Endometrium (tissue), 2 donors: ENCODE data around the gene IL12B.
"Not testable (repeated sequence)": the region's sequence is repeated elsewhere in the genome, so short reads cannot be mapped to it uniquely, and the experiment has no call there.

Experiments
- FAIRE-seq: peaks from 2 replicates; lab custom pipeline; 2012; peaks lifted over from hg19 to GRCh38; lab: Jason Lieb, UNC
- donor health status: control.
- donor health status: control.

IL12B gene

DNA sequence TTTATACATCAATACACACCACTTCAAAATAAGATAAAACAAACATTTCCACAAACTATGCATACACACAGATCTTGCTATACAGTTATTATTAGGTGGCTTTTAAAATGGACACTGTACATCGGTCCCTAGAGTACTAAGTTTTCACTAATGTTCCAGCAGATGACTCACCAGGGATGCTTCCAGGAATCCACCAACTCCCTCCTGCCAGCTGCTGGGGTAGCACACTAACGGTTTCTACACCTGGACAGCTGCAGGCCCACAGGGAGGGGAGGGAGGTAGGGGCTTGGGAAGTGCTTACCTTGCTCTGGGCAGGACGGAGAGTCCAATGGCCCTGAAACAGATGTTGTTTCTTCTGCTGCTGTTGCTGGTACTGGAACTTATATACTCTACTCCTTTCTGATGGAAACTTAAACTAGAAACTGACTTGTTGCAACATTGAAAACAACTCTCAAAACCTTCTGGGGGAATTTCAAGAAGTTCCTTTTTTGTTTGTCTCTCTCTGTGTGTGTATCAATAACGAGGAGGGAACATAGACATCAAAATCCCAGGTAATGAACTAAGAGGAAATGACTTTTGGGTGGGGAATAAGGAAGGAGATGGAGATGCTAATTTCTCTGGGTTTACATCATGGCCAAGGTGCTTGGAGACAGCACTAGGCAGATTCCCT lies at the start of gene IL12B:
Gene IL12B (minus strand): TSS at position 357 of the 670 bp plus-strand sequence. CDS start 3,705 bp downstream, outside the sequence.
- FAIRE-seq = no peak

DNA sequence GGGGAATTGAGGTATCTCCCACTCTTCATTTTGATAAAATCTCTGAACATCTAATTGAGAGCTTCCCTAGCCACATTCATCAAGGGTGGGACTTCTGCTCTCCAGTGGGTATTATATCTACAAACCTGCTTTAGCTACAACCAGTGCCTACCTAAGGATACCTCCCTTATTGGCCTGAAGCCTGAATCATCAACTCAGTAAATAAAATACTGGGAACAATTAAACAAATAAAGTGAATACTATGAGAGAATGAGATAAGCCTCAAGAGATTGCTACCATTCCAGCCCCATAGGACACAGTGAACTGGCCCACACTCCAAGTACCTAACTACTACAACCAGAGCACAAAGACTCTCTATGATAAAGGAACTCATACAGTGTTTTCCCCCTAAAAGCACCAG lies 47.4 kb upstream of the IL12B start:
- no peak for FAIRE-seq

DNA sequence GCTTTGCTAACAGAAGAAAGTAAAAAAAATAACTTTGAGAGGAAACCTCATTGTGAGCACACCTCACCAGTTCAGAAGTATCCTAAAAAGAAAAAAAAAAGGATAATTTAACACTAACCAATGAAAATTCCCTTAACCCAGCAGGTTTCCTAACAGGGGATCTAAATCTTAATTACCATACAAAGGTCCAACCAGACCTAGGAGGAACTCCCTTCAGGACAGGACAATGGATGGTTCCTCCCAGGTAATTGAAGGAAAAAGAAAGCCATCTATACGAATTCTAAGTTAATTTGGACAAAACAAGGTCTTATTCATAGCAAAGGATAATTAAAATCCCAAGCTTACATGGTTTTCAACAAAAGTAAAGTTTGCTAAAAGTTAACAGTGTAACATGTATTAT lies 37.6 kb upstream of the IL12B start:
- FAIRE-seq = not testable (repeated sequence)

DNA sequence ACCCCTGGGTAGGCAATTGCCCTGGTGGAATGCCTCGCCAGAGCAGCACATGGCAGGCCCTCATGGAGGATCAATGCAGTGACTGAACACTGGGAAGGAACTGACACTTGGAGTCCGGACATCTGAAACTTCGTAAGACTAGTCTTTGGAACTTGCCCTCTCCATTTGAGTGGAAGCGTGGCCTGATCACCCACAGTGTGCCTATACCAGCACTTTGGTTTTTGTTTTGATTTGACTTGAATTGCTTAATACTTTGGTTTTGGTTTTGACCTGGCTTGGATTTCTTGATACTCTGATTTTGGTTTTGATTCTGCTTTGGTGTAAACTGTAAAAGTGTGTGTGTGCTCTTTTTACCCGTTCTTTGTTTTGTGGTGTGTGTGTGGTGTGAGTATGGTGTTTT lies 36.5 kb upstream of the IL12B start:
- not testable (repeated sequence) for FAIRE-seq

DNA sequence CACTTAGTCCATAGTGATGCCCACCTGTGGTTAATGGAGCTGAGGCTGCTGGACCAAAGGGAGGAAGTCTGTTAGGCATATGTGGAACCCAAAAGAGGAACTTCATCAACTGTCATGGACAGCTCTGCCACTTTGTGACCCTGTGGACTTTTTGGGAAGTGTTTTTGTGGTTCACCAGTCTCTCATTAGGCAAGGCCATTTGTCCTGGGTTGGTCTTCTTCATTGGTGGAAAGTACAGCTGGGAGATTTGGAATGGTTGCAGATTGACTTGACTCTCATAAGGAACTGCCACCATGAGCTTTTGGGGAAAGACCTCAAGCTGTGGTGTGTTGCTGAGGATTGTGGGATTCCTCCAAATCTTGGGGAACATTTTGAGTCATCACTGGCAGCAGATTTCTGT lies 31.9 kb upstream of the IL12B start:
- no peak for FAIRE-seq

DNA sequence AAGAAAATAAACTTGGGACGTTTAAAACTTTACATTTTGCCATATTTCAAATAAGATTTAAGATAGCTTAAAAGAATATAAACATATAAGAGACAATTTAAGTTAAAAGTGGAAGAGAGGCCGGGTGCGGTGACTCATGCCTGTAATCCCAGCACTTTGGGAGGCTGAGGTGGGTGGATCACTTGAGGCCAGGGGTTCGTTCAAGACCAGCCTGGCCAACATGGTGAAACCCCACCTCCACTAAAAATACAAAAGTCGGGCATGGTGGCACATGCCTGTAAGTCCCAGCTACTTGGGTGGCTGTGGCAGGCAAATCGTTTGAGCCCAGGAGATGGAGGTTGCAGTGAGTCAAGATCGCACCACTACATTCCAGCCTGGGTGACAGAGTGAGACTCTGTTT lies 29.6 kb upstream of the IL12B start:
- FAIRE-seq = not testable (repeated sequence)

DNA sequence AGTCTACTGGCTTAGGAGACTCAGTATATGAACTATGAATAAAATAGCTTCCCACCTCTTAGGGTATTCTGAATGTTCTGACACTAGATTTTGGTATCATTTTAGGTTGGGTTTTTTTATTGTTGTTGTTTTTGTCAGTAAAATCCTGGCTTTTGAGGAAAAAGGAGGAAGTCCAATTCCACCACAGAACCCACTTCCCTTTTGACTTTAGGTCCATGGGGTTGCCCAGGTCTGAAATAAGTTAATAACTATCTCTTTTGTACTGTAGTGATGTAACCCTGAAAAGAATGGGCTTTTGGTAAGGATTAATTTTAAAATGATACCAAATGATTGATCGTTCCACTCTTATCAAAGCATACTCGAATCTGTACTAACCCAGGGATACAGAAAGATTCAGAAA lies 29.1 kb upstream of the IL12B start:
- no peak for FAIRE-seq

DNA sequence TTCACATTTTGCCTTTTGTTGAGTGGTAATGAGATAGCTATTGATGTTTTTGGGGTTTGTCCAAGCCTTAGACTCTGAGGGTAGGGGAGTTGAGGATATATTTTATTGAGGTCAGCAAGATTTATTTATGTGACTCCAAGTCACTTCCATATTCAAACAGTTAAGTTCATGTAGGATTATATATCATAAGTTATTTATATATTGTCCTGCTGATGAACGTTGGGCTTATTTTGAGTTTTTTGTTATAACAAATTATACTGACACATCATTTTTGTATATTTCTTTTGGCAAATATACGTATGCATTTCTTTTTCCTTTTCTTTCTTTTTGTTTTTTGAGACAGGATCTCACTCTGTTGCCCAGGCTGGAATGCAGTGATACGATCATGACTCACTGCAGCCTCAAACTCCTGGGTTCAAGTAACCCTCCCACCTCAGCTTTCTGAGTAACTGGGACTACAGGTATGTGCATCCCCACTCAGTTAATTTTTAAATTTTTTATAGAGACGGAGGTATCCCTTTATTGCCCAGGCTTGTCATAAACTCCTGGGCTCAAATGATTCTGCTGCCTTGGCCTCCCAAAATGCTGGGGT lies 23.5 kb upstream of the IL12B start:
- no peak for FAIRE-seq

DNA sequence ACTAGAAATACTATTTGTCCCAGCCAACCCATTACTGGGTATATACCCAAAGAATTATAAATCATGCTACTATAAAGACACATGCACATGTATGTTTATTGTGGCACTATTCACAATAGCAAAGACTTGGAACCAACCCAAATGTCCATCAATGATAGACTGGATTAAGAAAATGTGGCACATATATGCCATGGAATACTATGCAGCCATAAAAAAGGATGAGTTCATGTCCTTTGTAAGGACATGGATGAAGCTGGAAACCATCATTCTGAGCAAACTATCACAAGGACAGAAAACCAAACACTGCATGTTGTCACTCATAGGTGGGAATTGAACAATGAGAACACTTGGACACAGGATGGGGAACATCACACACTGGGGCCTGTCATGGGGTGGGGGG lies 20.4 kb upstream of the IL12B start:
- FAIRE-seq = not testable (repeated sequence)

DNA sequence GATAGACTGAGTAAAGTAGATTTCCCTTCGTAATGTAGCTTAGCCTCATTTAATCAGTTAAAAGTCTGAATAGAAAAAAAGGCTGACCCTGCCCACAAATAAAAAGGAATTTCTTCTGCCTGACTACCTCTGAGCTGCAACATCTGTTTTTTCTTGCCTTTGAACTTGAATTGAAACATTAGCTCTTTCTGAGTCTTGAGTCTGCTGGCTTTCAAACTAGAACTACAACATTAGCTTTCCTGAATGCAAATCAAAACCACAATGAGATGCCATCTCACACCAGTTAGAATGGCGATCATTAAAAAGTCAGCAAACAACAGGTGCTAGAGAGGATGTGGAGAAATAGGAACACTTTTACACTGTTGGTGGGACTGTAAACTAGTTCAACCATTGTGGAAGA lies 19.9 kb upstream of the IL12B start:
- not testable (repeated sequence) for FAIRE-seq

DNA sequence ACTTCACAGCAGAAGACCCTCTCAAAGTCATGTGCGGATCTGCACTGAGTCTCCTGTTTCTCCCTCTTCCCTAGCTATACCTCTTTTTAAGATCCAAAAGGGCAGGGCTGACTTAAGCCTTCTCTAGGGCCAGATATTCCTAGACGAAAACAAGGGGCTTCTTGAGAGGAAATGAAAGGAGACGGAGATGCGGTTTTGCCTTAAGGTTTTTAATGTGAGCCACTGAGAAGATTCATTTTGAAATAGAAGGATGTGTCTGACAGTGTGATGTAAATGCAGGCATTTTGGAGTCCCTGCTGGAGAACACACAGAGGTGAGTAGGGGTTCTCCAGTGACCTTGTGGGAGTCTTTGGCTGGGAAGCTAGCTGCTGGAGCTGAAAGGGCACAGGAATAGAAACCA lies 15.6 kb upstream of the IL12B start:
- no peak for FAIRE-seq

DNA sequence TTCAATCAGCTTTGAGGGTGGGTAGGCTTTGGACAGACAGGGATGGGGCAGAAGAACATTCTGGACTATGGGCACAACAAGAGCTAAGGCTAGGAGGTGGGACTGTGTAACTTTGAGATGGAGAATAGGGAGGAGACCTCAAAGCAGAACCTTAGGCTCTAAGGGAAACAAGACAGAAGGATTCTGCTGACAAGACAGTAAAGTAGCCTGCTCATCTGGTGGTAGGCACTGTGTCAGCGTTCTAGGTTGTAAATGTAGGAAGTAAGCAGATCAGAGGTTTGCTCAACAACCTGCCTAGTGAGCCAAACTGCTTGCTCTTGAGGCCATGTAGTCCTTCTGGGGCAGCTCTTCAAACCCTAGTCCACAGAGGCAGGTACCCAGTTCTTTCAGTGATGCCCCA lies 15.0 kb upstream of the IL12B start:
- no peak for FAIRE-seq

DNA sequence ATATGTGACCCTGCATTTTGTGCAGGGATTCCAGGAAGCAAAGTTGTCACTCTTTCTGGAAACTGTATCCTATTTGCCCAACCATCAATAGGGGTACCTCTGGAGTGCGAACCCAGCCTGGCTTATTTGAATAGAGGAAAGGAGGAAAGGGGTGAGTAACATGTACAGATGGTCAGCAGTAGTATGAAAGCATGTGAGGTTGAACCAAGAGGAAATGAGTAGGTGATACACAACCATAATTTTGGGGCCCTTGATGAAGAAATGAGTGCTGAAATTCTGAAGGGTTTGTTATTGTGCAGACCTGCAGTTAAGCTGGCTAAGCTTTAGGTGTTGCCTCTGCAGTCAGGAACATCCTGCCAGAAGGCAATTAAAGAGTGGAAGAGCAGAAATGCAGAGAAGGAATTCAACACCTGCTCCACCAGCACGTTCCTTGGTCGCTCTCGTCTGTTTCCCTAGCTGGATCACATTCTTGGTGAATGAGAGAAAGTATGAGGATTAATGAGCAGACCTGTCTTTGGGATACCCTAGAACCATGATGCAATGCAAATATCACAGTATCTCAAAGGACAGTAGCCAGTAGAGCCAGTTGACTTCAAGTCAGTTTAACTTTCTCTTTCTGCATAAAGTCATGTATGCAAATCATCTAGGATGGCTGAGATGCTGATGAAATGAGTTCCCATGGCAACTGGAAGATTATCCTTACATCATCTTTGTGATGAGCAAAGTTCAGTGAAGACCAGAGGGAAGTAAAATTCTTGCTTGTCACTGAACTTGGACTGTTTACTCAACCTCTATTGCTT lies 13.2 kb upstream of the IL12B start:
- FAIRE-seq = no peak

DNA sequence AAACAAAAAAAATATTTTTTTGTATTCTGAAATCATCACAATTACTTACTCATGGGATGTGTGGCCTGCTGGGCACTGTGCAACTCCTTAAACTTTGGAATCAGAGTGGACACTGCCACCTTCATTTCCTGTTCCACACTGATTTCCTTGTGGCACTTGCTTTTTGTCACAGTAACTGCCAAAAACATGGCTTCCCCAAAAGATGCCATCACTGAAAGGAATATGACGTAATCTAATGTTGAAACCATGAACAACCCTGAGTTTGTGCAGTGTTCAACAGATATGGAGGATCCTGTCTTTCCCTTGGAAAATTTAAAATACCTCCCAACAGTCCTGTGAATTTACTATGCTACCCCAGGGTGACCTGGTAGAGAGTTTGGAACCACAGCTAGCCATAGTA lies 12.6 kb upstream of the IL12B start:
- FAIRE-seq = no peak

DNA sequence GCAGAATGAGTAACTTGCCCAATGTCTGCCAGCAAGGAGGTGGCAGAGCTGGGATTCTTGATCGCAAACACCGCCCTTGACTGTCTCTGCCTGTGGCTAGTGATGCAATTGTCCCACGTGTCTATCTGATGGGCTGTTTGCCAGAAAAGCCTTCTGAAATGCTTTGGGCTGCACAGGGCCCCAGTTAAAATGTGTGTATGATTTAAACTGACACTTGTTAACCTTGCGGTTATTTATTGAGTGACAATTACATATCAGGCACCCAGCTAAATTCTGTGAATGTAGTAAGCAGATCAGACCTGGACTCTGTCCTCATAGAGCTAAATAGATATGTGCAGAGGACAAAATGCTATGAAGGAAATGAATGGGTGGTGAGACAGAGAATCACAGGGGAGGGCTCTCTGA lies 11.6 kb upstream of the IL12B start:
- FAIRE-seq = no peak

DNA sequence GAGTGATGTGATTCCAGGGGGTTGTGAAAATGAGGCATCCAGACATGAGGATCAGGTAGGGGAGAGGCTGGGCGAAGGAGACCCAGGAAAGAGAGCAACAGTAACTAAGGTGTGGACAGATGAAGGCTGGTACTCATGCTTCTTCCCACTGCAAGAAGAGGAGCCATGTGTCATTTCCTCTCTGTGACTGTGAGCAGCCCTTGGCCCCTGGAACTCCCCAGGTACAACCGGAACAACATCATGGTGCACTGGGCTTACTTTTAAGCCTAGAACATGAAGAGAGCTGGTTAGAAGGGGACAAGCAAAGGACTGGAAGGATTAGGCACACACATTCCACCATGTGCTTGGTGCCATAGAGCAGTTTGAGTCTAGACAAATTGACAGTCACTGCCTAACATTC lies 10.9 kb upstream of the IL12B start:
- no peak for FAIRE-seq

DNA sequence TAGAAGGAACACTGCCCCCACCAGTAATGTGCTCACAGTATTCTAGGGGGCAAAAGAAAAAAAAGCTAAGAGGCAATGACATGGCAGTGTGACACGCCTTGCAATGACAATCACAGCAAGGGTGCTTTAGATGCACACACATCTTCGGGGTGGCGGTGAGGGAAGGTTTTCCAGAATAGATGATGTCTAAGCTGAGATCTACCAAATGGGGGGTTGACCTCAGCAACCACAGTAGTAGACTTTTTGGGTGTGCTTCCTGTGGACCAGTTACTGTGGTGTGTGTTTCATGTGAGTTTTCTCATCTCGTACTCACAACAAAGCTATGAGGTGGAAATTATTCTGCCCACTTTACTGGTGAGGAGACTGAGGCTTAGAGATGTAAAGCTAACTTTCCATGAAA lies 10.2 kb upstream of the IL12B start:
- FAIRE-seq = no peak

DNA sequence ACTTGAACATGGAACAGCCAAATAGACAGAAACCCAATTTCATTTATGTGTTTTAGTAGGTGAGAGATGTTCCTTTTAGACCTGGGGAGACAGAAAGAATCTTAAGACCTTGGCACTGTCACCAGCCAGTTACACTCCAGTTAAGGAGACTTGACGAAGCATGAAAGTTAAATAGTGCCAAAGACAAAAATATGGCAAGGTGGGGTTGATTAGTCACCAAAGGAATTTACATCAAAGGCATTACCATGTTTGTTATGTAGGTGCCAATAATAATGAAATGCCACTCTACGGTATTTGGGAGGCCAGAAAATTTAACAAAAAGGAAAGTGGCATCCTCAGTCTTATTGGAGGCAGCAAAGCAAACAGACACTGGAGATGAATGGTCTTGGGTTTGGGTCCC lies 9.2 kb upstream of the IL12B start:
- FAIRE-seq = no peak

DNA sequence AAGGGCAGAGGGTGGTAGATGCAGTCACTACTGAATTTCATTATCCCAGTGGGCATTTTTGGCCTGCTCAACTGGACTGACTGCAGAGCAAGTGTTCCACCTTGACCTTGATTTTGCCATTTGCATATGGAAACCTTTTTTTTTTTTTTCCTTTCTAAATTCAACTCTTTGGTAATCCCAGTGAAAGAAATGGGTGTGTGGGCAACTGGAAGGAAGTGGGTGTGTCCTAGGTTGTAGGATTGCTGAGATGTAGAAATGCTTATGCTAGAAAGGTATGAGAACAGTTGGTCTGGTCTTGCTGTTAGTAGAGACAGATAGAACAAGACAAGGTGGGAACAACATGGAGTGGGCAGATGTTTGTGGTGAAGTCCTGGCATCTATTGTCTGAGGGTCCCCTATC lies 7.8 kb upstream of the IL12B start:
- FAIRE-seq = no peak

DNA sequence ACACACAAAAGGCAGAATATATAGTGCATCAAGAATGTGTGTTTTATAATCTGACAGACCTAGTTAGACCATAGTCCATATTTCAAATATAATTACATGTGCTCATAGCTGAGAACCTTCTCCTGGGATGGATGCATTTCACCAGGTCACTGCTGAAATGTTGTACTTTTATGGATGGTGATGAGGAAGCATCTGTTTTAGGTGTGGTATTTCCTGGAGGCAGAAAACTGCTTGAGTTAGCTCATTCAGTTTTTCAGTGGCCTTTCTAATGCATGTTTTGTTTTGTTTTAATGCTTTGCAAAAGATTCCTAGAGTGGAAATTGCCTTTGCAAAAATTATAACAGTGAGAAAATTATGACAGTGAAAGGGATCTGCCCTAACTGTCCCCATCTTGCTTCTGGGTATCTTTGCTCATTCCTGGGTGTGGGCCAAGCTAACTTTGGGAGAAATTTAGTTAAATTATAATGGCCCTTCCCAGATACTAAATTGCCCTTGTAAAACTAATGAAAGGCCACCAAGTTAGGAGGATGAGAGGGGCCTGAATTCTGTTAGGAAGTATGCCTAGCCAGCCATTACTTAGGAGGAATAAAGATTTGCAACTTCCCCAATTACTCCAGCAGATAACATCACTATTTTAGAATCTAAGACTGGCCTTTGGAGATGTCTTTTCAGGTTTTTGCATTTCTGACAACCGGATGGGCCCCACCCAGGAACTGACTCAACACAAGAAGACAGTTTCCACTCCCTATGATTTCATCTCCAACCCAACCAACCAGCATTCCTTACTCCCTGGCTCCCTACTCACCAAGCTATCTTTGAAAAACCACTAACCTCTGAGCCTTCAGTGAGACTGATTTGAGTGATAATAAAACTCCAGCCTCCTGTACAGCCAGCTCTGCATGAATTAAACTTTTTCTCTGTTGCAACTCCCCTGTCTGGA lies 7.0 kb upstream of the IL12B start:
- FAIRE-seq = no peak

DNA sequence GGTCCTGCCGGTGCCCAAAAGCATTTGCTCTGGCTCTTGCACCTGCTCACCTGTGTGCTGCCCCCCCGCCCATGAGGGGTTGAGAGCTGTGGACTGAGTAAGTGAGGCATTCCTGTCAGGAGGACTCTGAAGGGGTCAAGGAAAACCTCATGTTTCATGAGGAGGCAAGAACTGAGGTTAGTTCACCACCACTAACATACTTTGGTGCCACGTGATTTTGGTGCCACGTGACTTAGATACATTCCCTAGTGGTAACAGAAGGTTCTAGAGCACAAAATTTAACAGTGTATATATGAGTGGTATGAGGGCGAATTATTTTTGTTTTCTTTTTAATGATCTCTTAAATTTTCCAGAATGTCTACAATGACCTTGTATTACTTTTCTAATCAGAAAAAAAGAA lies 6.3 kb upstream of the IL12B start:
- no peak for FAIRE-seq

DNA sequence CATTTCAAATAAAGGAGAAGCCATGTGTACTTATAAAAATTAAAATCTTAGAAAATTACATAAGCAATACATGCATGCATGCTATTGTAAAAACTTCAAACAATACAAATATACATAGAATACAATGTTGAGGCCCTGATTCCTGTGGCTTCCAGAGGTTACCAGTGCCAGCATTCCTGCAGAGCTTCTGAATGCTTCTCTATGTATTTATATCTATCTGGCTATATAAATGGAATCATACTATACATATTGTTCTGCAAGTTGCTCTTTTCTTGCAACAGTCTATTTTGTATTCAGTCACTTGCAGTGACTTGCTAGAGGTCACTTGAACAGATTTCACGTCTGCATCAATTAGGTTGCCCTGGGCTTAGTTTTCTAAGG lies 3.2 kb upstream of the IL12B start:
- no peak for FAIRE-seq
